EH (cell line): ENCODE results near the gene TAS2R20.

ENCODE experiments used
- DNase-seq: peaks from one replicate; pipeline ENCODE4 v3.0.0-alpha.2; 2015; ENCODE audit warnings: low read depth

TAS2R20 gene

GRCh38 chr12:10959804-10960203, 38.3 kb downstream of the TAS2R20 start:
- DNase-seq, result no peak

- DNase-seq, result peak; percentile 58
These were observed 40.4 kb downstream of the TAS2R20 start for GRCh38 chr12:10957741-10958140.

DNA sequence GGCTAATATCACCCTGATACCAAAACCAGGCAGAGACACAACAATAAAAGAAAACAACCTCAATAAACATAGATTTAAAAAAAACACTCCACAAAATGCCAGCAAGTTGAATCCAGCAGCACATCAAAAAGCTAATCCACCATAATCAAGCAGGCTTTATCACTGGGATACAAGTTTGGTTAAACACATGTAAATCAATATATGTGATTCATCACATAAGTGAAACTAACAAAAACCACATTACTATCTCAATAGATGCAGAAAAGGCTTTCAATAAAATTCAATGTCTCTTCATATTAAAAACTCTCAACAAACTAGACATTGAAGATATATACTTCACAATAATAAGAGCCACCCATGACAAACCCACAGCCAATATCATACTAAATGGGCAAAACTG, 42.0 kb downstream of the TAS2R20 start:
- no peak for DNase-seq

DNA sequence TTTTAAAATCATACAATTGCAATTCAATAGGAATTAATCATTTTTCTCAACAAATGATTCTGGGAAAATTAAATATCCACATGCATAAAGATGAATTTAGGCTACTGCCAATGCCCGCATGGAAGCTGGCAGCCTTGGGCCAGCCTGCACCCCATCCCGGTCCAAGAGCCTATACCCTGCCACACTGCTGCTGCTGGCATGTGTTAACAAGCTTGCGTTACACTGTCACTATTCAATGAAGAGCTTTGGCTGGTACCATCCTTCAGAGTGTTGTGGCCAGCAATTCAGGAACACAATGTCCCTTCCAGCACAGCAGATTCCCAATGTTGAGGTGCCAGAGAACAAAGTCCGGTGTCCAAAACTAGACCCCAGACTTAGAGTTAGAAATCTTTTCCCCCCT, 45.5 kb downstream of the TAS2R20 start:
- no peak for DNase-seq
